H54 (cell line): ENCODE results near the gene ZNF394.
A peak's percentile ranks its signal among the peaks of the same experiment; 100 is the strongest.
"Not testable (repeated sequence)": the region's sequence is repeated elsewhere in the genome, so short reads cannot be mapped to it uniquely, and the experiment has no call there.

Experiments used
- DNase-seq: peaks from one replicate; pipeline ENCODE4 v3.0.0; 2011; ENCODE audit warnings: low spot score, mixed read lengths; ENCODE audit not compliant: insufficient read length
- FAIRE-seq: peaks from 3 replicates; lab custom pipeline; 2011; peaks lifted over from hg19 to GRCh38; lab: Jason Lieb, UNC
- POLR2A ChIP-seq: IDR thresholded peaks from 2 replicates; pipeline ENCODE4 v1.6.1; 2011; ENCODE audit warnings: low read depth, mild to moderate bottlenecking, low read length

ZNF394 gene

GRCh38 chr7:99499721-99500636, at the start of gene ZNF394:
Gene ZNF394, minus strand, starts transcription at chr7:99500281. Its CDS starts 188 bp downstream, at chr7:99500093.
- peak; percentile 68 for TF ChIP-seq POLR2A
- FAIRE-seq (no peak), DNase-seq (peak; percentile 81)

- FAIRE-seq, DNase-seq: not testable (repeated sequence)
These were observed 49.5 kb upstream of the ZNF394 start for GRCh38 chr7:99549545-99549944.

GRCh38 chr7:99545308-99545707, 45.2 kb upstream of the ZNF394 start:
- FAIRE-seq: not testable (repeated sequence)

GRCh38 chr7:99543916-99544315, 43.8 kb upstream of the ZNF394 start:
- DNase-seq (no peak), FAIRE-seq (no peak)
- TF ChIP-seq POLR2A: no peak

More at GRCh38 chr7:99545308-99545707, 45.2 kb upstream of the ZNF394 start:
- DNase-seq: not testable (repeated sequence)

GRCh38 chr7:99543081-99543671, 43.1 kb upstream of the ZNF394 start:
- no peak for TF ChIP-seq POLR2A
- FAIRE-seq: no peak
- no peak for DNase-seq

- DNase-seq (no peak), FAIRE-seq (no peak)
- no peak for TF ChIP-seq POLR2A
These were observed 41.1 kb upstream of the ZNF394 start for GRCh38 chr7:99541212-99541611.

- TF ChIP-seq POLR2A: no peak
- FAIRE-seq: no peak
- no peak for DNase-seq
These were observed 40.5 kb upstream of the ZNF394 start for GRCh38 chr7:99540542-99540941.

GRCh38 chr7:99539213-99539811, 39.2 kb upstream of the ZNF394 start:
- FAIRE-seq: no peak
- no peak for TF ChIP-seq POLR2A
- no peak for DNase-seq

GRCh38 chr7:99535667-99536066, 35.6 kb upstream of the ZNF394 start:
- DNase-seq: no peak
- no peak for FAIRE-seq
- TF ChIP-seq POLR2A: no peak

GRCh38 chr7:99531354-99531765, 31.3 kb upstream of the ZNF394 start:
- DNase-seq (no peak), FAIRE-seq (no peak)
- no peak for TF ChIP-seq POLR2A

GRCh38 chr7:99525713-99526440, 25.8 kb upstream of the ZNF394 start:
- DNase-seq: no peak
- no peak for TF ChIP-seq POLR2A
- FAIRE-seq: no peak

GRCh38 chr7:99521399-99521798, 21.3 kb upstream of the ZNF394 start:
- DNase-seq (no peak), FAIRE-seq (no peak)
- no peak for TF ChIP-seq POLR2A

GRCh38 chr7:99514050-99514449, 14.0 kb upstream of the ZNF394 start:
- DNase-seq (no peak), FAIRE-seq (no peak)
- no peak for TF ChIP-seq POLR2A

GRCh38 chr7:99505324-99505662, 5.2 kb upstream of the ZNF394 start:
- FAIRE-seq (no peak), DNase-seq (no peak)
- TF ChIP-seq POLR2A: no peak
